Activated B cell treated with CpG ODN at 0.5 μM for 24 hours (primary cell): ENCODE data around the gene B4GALNT1. TPM values are rescaled to one million over a fixed set of nuclear protein-coding genes. Genes with fewer than 3 reads are reported as not detected.
A peak's percentile ranks its signal among the peaks of the same experiment; 100 is the strongest.
"Not testable (repeated sequence)": the region's sequence is repeated elsewhere in the genome, so short reads cannot be mapped to it uniquely, and the experiment has no call there.

Experiments used
- ATAC-seq: fragments of 200-7000 bp; cut with Tn5 transposase; one replicate; pipeline ENCODE4 v1.10.0; 2021; ENCODE audit warnings: low read depth, mild to moderate bottlenecking, moderate library complexity
- CTCF ChIA-PET: fragments of 350-600 bp; sonication (Branson Sonifier 250); formaldehyde crosslinking; loops from one replicate; lab custom pipeline; 2021; ENCODE audit warnings: antibody characterized with exemption; lab: Charles Lee
- POLR2A ChIA-PET: fragments of 350-600 bp; sonication (Branson Sonifier 250); formaldehyde crosslinking; loops from one replicate; lab custom pipeline; 2021; ENCODE audit warnings: antibody characterized with exemption; lab: Charles Lee
- DNase-seq: peaks from one replicate; pipeline ENCODE4 v3.0.0; 2022
- H3K27ac Mint-ChIP-seq: one replicate; pipeline ENCODE4 v1.8.0; 2020; ENCODE audit warnings: mixed read lengths
- H3K27me3 Mint-ChIP-seq: one replicate; pipeline ENCODE4 v1.8.0; 2021; ENCODE audit warnings: mixed read lengths
- H3K36me3 Mint-ChIP-seq: one replicate; pipeline ENCODE4 v1.8.0; 2021; ENCODE audit warnings: low read depth, mixed read lengths
- H3K4me1 Mint-ChIP-seq: one replicate; pipeline ENCODE4 v1.8.0; 2021; ENCODE audit warnings: mixed read lengths
- H3K4me3 Mint-ChIP-seq: one replicate; pipeline ENCODE4 v1.8.0; 2020; ENCODE audit warnings: mild to moderate bottlenecking, mixed read lengths
- H3K9me3 Mint-ChIP-seq: one replicate; pipeline ENCODE4 v1.8.0; 2020; ENCODE audit warnings: mixed read lengths
- intact Hi-C: fragments of 100-400 bp; cut with micrococcal nuclease; formaldehyde crosslinking; loops from one replicate; pipeline ENCODE4 v1.15.1; 2024
- total RNA-seq: library from RNA; stranded (reverse); gene quantifications from 2 replicates; pipeline ENCODE4 v1.2.3, GENCODE V29; 2022
- TF ChIP-seq, protein P1 (sequence below): fragments of 200-600 bp; IDR thresholded peaks from one replicate; pipeline ENCODE4 v1.8.0; 2022; ENCODE audit warnings: antibody characterized with exemption, mild to moderate bottlenecking

B4GALNT1 gene
- total RNA-seq, 1 donor from 2014 or later, result 0.31 TPM

DNA sequence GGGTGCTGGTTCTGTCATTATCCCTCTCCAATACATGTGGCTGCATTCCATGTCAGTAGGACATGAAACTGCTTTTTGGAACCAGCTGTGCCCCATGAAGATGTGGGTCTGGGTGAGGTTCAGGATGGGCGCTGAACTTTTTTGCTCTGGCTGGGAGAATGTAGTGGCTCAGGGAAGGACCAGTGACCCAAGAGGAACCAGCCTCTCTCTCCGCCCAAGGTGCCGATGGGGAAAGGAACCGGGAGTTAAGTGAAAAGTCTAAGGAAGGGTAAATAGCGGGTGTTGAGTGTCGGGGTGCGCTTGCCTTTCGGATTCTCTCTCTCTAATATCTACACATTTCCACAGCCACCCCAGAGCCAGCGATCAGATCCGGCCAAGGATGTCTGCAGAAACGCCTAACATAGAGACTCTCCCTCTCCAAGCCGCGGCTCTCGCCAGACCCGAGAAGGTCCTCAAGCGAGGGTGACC is 14.0 kb downstream of the B4GALNT1 start:
- DNase-seq, result no peak
- TF ChIP-seq, protein P1, sequence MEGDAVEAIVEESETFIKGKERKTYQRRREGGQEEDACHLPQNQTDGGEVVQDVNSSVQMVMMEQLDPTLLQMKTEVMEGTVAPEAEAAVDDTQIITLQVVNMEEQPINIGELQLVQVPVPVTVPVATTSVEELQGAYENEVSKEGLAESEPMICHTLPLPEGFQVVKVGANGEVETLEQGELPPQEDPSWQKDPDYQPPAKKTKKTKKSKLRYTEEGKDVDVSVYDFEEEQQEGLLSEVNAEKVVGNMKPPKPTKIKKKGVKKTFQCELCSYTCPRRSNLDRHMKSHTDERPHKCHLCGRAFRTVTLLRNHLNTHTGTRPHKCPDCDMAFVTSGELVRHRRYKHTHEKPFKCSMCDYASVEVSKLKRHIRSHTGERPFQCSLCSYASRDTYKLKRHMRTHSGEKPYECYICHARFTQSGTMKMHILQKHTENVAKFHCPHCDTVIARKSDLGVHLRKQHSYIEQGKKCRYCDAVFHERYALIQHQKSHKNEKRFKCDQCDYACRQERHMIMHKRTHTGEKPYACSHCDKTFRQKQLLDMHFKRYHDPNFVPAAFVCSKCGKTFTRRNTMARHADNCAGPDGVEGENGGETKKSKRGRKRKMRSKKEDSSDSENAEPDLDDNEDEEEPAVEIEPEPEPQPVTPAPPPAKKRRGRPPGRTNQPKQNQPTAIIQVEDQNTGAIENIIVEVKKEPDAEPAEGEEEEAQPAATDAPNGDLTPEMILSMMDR, result no peak
- Mint-ChIP-seq H3K9me3 (no peaks in the 10 kb centered on the region), H3K27me3 (peaks cover 58% of the 10 kb centered on the region), H3K4me3 (peak overlapping the region; percentile 15), H3K27ac (no peak overlapping the region), H3K36me3 (no peaks in the 10 kb centered on the region), H3K4me1 (peaks cover 52% of the 10 kb centered on the region)
- no peak for ATAC-seq
- POLR2A ChIA-PET, result interaction anchor here (2.5 kb wide), 1 partner anchor 36 kb away, joined by 14 read pairs; no protein-coding TSS in a partner anchor
- intact Hi-C loops, result no loop called here
- CTCF ChIA-PET, result interaction anchor here (2.5 to 8.4 kb wide), 2 partner anchors 36 to 160 kb away, joined by 13 to 126 read pairs; partner anchors contain the start of gene GLI1

DNA sequence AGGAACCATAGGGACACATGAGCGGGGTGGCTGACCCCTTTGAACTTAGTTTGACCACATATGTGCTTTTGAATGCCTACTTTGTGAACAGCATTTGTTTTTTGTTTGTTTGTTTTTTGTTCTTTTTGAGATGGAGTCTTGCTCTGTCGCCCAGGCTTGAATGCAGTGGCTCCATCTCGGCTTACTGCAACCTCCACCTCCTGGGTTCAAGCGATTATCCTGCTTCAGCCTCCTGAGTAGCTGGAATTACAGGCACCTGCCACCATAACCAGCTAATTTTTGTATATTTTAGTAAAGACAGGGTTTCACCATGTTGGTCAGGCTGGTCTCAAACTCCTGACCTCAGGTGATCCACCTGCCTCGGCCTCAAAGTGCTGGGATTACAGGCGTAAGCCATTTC is 14.6 kb downstream of the B4GALNT1 start:
- H3K36me3 Mint-ChIP-seq, POLR2A ChIA-PET, H3K9me3 Mint-ChIP-seq, H3K27ac Mint-ChIP-seq, DNase-seq, intact Hi-C loops, H3K4me3 Mint-ChIP-seq, ATAC-seq: not testable (repeated sequence)
- CTCF ChIA-PET, result interaction anchor here (8.4 kb wide), 1 partner anchor 36 kb away, joined by 126 read pairs; no protein-coding TSS in a partner anchor
- Mint-ChIP-seq H3K4me1 (peaks cover 57% of the 10 kb centered on the region), H3K27me3 (peaks cover 53% of the 10 kb centered on the region)

DNA sequence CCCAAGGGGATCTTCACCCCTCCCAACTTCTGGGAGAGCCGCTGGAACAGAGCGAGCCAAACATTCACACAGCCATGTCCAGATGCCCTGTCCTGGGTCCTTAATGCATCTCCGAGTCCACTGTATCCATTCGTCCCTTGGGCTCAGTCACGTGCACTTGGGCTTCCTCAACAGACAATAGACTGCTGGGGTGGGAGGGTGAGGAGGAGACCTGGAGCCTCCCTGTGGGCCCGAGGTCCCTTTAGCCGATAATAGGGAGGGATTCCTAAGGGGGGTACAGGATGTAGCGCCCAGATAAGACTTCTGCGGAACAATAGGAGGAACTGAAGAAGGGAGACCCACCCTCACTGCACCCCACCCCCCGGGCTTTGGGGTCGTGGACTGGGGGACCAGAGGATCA is 15.1 kb downstream of the B4GALNT1 start:
- DNase-seq (no peak), ATAC-seq (no peak)
- Mint-ChIP-seq H3K27ac (no peak overlapping the region), H3K4me1 (peaks cover 61% of the 10 kb centered on the region), H3K36me3 (no peaks in the 10 kb centered on the region), H3K4me3 (no peak overlapping the region), H3K9me3 (no peaks in the 10 kb centered on the region), H3K27me3 (peaks cover 49% of the 10 kb centered on the region)
- TF ChIP-seq, protein P1, result no peak
- ChIA-PET CTCF (interaction anchor here (8.4 kb wide), 1 partner anchor 35 kb away, joined by 126 read pairs; no protein-coding TSS in a partner anchor), POLR2A (no interaction called here)
- intact Hi-C loops, result no loop called here

DNA sequence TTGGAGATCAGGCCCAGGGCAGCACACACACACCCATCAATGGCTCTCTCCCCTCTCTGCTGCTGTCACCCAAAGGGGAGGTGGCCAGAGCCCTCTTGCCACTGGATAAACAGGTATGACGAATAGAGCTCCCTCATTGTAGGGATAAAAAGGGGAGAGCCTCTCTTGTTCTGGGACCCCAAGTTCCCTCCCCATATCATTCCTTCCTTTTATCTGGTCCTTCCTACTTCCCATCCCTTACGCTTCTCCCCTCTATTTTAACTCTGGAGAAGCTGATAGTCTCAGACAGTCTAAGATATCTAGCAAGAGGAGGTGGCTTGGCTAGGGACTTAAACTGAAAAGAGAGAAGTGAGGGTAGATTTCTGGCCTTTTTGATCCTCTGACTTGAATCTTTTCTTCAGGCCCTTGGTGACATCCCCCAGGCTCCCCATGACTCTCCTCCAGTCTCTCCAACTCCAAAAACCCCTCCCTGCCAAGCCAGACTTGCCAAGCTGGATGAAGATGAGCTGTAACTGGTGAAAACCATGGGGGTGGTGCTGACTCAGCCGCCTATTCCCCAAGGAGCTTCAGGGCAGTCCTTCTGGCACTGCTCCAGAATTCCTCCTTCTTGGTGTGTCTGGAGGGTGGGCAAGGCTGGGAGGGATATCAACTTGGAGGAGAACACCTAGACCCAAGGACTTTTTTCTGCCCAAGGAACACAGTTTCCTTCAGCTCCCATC is 16.5 kb downstream of the B4GALNT1 start:
- no peak for ATAC-seq
- DNase-seq, result no peak
- Mint-ChIP-seq H3K27me3 (peaks cover 35% of the 10 kb centered on the region), H3K4me3 (no peak overlapping the region), H3K27ac (no peak overlapping the region), H3K4me1 (peaks cover 56% of the 10 kb centered on the region), H3K9me3 (no peaks in the 10 kb centered on the region), H3K36me3 (no peaks in the 10 kb centered on the region)
- ChIA-PET POLR2A (no interaction called here), CTCF (no interaction called here)
- intact Hi-C loops, result no loop called here
- TF ChIP-seq, protein P1, result no peak

DNA sequence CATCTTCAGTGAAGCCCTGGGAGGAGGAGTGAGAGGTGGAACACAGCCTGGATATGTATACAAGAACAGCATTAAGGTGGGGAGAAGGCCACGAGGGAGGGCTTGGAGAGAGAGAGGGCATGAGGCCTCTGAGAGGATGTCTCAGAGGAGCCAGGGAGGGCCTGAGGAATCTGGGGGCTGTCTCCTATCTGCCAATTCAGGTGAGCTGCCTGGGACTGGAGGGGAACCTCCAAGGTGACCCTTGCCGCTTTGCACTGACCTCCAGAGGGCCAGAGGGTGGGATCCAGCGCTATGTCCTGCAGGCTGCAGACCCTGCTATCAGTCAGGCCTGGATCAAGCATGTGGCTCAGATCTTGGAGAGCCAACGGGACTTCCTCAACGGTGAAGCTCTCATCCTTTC is 17.4 kb downstream of the B4GALNT1 start:
- Mint-ChIP-seq H3K27ac (no peak overlapping the region), H3K9me3 (no peaks in the 10 kb centered on the region), H3K27me3 (peaks cover 31% of the 10 kb centered on the region), H3K4me3 (no peak overlapping the region), H3K36me3 (no peaks in the 10 kb centered on the region), H3K4me1 (peaks cover 53% of the 10 kb centered on the region)
- ATAC-seq, result no peak
- no peak for DNase-seq
- intact Hi-C loops, result loop anchor here (2.0 kb wide), 1 partner anchor 17 kb away; the partner anchor contains the start of gene B4GALNT1
- TF ChIP-seq, protein P1, result no peak
- ChIA-PET POLR2A (no interaction called here), CTCF (interaction anchor here (0.5 to 2.8 kb wide), 2 partner anchors 23 to 32 kb away, joined by 3 to 19 read pairs; no protein-coding TSS in a partner anchor)
